Adrenal gland (tissue), 12 donors: ENCODE data around the gene KCNH8. TPM values are rescaled to one million over a fixed set of nuclear protein-coding genes. Genes with fewer than 3 reads are reported as not detected.
"Not testable (repeated sequence)": the region's sequence is repeated elsewhere in the genome, so short reads cannot be mapped to it uniquely, and the experiment has no call there.

Experiments
- DNase-seq, 7 donors: peaks; one replicate each; pipeline ENCODE4 v3.0.0-alpha.2; 2019 to 2020
- H3K27ac ChIP-seq, 5 donors: fragments of 200-600 bp; sonication (generic) in 4 of 5; 1 replicate in 3 of 5; 2 replicates in 2 of 5; pipeline versions ENCODE4 v1.5.1 to v1.8.0; 2016 to 2020; ENCODE audit warnings: mild to moderate bottlenecking in 1 of 5
- H3K27me3 ChIP-seq: fragments of 200-600 bp; 2 replicates; pipeline ENCODE4 v1.8.0; 2021
- H3K36me3 ChIP-seq, 2 donors: fragments of 200-600 bp; replicated peaks in 1 of 2; 1 replicate in 1 of 2; 2 replicates in 1 of 2; pipeline versions ENCODE4 v1.5.1 to v1.8.0; 2018 to 2022
- H3K4me1 ChIP-seq, 2 donors: fragments of 200-600 bp; replicated peaks in 1 of 2; 1 replicate in 1 of 2; 2 replicates in 1 of 2; pipeline versions ENCODE4 v1.5.1 to v1.8.0; 2018 to 2021
- H3K4me3 ChIP-seq, 4 donors: fragments of 200-600 bp; sonication (generic) in 3 of 4; one replicate each; pipeline ENCODE4 v1.5.1; 2016 to 2018
- H3K9me3 ChIP-seq, 3 donors: fragments of 200-600 bp; sonication (generic) in 1 of 3; replicated peaks in 1 of 3; 1 replicate in 2 of 3; 2 replicates in 1 of 3; pipeline versions ENCODE4 v1.5.1 to v1.8.0; 2016 to 2021
- CTCF ChIP-seq, 6 experiments: fragments of 450-650 bp in 4 of 6; fragments of 200-600 bp in 2 of 6; sonication (generic) in 1 of 6; IDR thresholded peaks; 1 replicate in 5 of 6; 2 replicates in 1 of 6; pipeline versions ENCODE4 v1.5.1 to v1.8.0; 2016 to 2021; ENCODE audit warnings: antibody characterized with exemption in 6 of 6, mild to moderate bottlenecking in 2 of 6, moderate library complexity in 1 of 6
- POLR2A ChIP-seq, 2 donors: fragments of 450-650 bp; IDR thresholded peaks; one replicate each; pipeline ENCODE4 v1.6.1; 2017; ENCODE audit warnings: antibody characterized with exemption in 2 of 2, mild to moderate bottlenecking in 2 of 2, moderate library complexity in 1 of 2
- WGBS, 4 donors: extraction: QIAGEN DNeasy Blood & Tissue Kit in 2 of 4; methylation state at CpG; one replicate each; pipeline versions ENCODE4 v1.1.5 to v1.1.7; 2013 to 2017; 5-methylcytosine and 5-hydroxymethylcytosine counted together
- intact Hi-C, 2 donors: fragments of 100-400 bp; cut with DNase I; formaldehyde crosslinking; loops; one replicate each; pipeline versions ENCODE4 v1.14.1 to v1.15.0; 2022 to 2023
- polyA plus RNA-seq, 3 donors: library from polyadenylated mRNA; stranded (reverse); fragments of 200-250 nt in 2 of 3; fragments of 350-450 nt in 1 of 3; fragmentation: Illumina TruSeq in 1 of 3; extraction: RNeasy Lipid Tissue Mini Kit (QIAGEN cat#74804) in 1 of 3; gene quantifications; one replicate each; pipeline ENCODE4 v1.2.3, GENCODE V29; 2013 to 2014
- total RNA-seq, 9 donors: library from RNA; depleted of rRNA in 4 of 9; stranded (reverse); fragments of >200 nt in 4 of 9; fragments of 120-200 nt in 1 of 9; fragmentation: NEBNext Ultra II Directional in 1 of 9; extraction: Animal tissue kit (Norgen Biotek cat#: 25700) in 1 of 9; gene quantifications; one replicate each; pipeline versions ENCODE4 v1.1.0 to v1.2.4, GENCODE V29; 2013 to 2023
- donor health status: healthy with polysubstance abuse.
- donor health status: Bipolar disorder and iron deficiency.
- donor health status: DM: yes; HTN: yes; CAD: no.
- donor health status: DM: no; HTN: no; CAD: no.
- donor health status: DM: no; HTN: no; CAD: no.
- donor health status: DM: yes; HTN: yes; CAD: no.

Gene KCNH8
- total and polyA plus RNA-seq, 12 donors = 0.27 to 7.6 (median 2.1) TPM

GRCh38 chr3:19221081-19221480, 72.8 kb downstream of the KCNH8 start:
- 58 to 66% (median 64%) methylated on average over 2 of the region's 2 CpGs for WGBS, 4 donors
- TF ChIP-seq POLR2A (IDR thresholded peaks at IDR 0.05) = no peak
- TF ChIP-seq CTCF (IDR thresholded peaks at IDR 0.05) = no peak
- Histone ChIP-seq H3K36me3 (no peaks in the 10 kb centered on the region), H3K9me3 (no peaks in the 10 kb centered on the region), H3K4me1 (peaks cover 0 to 7% of the 10 kb centered on the region in 2 donors), H3K27ac (no peak overlapping the region), H3K4me3 (no peak overlapping the region), H3K27me3 (no peaks in the 10 kb centered on the region)
- no peak for DNase-seq
- intact Hi-C loops = no loop called here

GRCh38 chr3:19226479-19226878, 78.2 kb downstream of the KCNH8 start:
- Histone ChIP-seq H3K4me3 (no peak overlapping the region), H3K9me3 (no peaks in the 10 kb centered on the region), H3K27ac (no peak overlapping the region), H3K4me1 (no peaks in the 10 kb centered on the region), H3K27me3 (no peaks in the 10 kb centered on the region), H3K36me3 (no peaks in the 10 kb centered on the region)
- no peak for DNase-seq
- no peak for TF ChIP-seq CTCF (IDR thresholded peaks at IDR 0.05)
- TF ChIP-seq POLR2A (IDR thresholded peaks at IDR 0.05) = no peak
- intact Hi-C loops = no loop called here
- 44 to 66% (median 62%) methylated on average over 2 of the region's 2 CpGs for WGBS, 4 donors

GRCh38 chr3:19228167-19228566, 79.9 kb downstream of the KCNH8 start:
- Histone ChIP-seq H3K27me3 (no peaks in the 10 kb centered on the region), H3K4me1 (no peaks in the 10 kb centered on the region), H3K27ac (no peak overlapping the region), H3K36me3 (no peaks in the 10 kb centered on the region), H3K9me3 (no peaks in the 10 kb centered on the region), H3K4me3 (no peak overlapping the region)
- no peak for TF ChIP-seq POLR2A (IDR thresholded peaks at IDR 0.05)
- no peak for DNase-seq
- intact Hi-C loops = no loop called here
- 73 to 84% (median 83%) methylated on average over 3 of the region's 3 CpGs for WGBS, 4 donors

GRCh38 chr3:19229086-19229485, 80.8 kb downstream of the KCNH8 start:
- H3K4me1 ChIP-seq = no peaks in the 10 kb centered on the region
- TF ChIP-seq CTCF (IDR thresholded peaks at IDR 0.05) = no peak
- TF ChIP-seq POLR2A (IDR thresholded peaks at IDR 0.05) = no peak
- no peaks in the 10 kb centered on the region for H3K36me3 ChIP-seq
- 92 to 100% (median 97%) methylated on average over 1 of the region's 1 CpG for WGBS, 4 donors
- no peak for DNase-seq
- H3K9me3 ChIP-seq = no peaks in the 10 kb centered on the region
- no peaks in the 10 kb centered on the region for H3K27me3 ChIP-seq
- no peak overlapping the region for H3K4me3 ChIP-seq
- intact Hi-C loops = no loop called here
- no peak overlapping the region for H3K27ac ChIP-seq

- H3K27ac ChIP-seq, H3K4me1 ChIP-seq, intact Hi-C loops, H3K9me3 ChIP-seq, H3K4me3 ChIP-seq, H3K36me3 ChIP-seq, H3K27me3 ChIP-seq, DNase-seq: not testable (repeated sequence)
- WGBS, 4 donors = 68 to 86% (median 79%) methylated on average over 3 of the region's 3 CpGs
Measured at GRCh38 chr3:19229881-19230280, 81.6 kb downstream of the KCNH8 start.
